NCI-H2171 (cell line): Measurements from ENCODE around the gene CELF2.

ENCODE experiments used
- DNase-seq: peaks from one replicate; lab custom pipeline; 2025; lab: John Stamatoyannopoulos, UW

Gene CELF2

GRCh38 chr10:11023009-11023953 is 5.6 kb downstream of the CELF2 start:
- DNase-seq, result no peak

GRCh38 chr10:11024596-11024995 is 6.9 kb downstream of the CELF2 start:
- DNase-seq, result no peak

GRCh38 chr10:11025978-11026377 is 8.3 kb downstream of the CELF2 start:
- DNase-seq, result no peak

- no peak for DNase-seq
These were observed 9.1 kb downstream of the CELF2 start for GRCh38 chr10:11026773-11027172.

- DNase-seq, result no peak
These were observed 17.1 kb downstream of the CELF2 start for GRCh38 chr10:11034762-11035161.

GRCh38 chr10:11035301-11035991 is 17.8 kb downstream of the CELF2 start:
- no peak for DNase-seq

- DNase-seq, result no peak
These were observed 18.8 kb downstream of the CELF2 start for GRCh38 chr10:11036424-11037011.

- no peak for DNase-seq
These were observed 20.3 kb downstream of the CELF2 start for GRCh38 chr10:11037991-11038390.

GRCh38 chr10:11042357-11042756 is 24.7 kb downstream of the CELF2 start:
- no peak for DNase-seq

GRCh38 chr10:11043039-11043438 is 25.4 kb downstream of the CELF2 start:
- no peak for DNase-seq

GRCh38 chr10:11043446-11044127 is 25.9 kb downstream of the CELF2 start:
- no peak for DNase-seq

- no peak for DNase-seq
These were observed 27.8 kb downstream of the CELF2 start for GRCh38 chr10:11045487-11045886.

- DNase-seq, result no peak
These were observed 28.5 kb downstream of the CELF2 start for GRCh38 chr10:11045995-11046775.

- DNase-seq, result no peak
These were observed 29.1 kb downstream of the CELF2 start for GRCh38 chr10:11046776-11047160.

GRCh38 chr10:11048707-11049278 is 31.1 kb downstream of the CELF2 start:
- DNase-seq, result no peak

- no peak for DNase-seq
These were observed 32.1 kb downstream of the CELF2 start for GRCh38 chr10:11049806-11050205.

GRCh38 chr10:11050301-11051287 is 32.9 kb downstream of the CELF2 start:
- DNase-seq, result no peak

GRCh38 chr10:11057018-11057417 is 39.3 kb downstream of the CELF2 start:
- no peak for DNase-seq

GRCh38 chr10:11057448-11057847 is 39.8 kb downstream of the CELF2 start:
- DNase-seq, result no peak

- DNase-seq, result no peak
These were observed 40.3 kb downstream of the CELF2 start for GRCh38 chr10:11057994-11058393.
